Measurements from ENCODE around the gene KPNA3. TPM values are rescaled to one million over a fixed set of nuclear protein-coding genes. Genes with fewer than 3 reads are reported as not detected.
"Not testable (repeated sequence)": the region's sequence is repeated elsewhere in the genome, so short reads cannot be mapped to it uniquely, and the experiment has no call there.

KPNA3 gene
- total and polyA plus RNA-seq, 4 donors, result 11.6 to 29.9 (median 26.0) TPM

GRCh38 chr13:49829715-49830114 lies 37.2 kb upstream of the KPNA3 start:
- no peak for ATAC-seq (ENCODE audit: low FRiP score)
- Histone ChIP-seq H3K27me3 (ENCODE audit: control insufficient read depth in 1 of 2, insufficient read depth in 2 of 2, low read length in 1 of 2) (peaks cover 0 to 2% of the 10 kb centered on the region in 2 donors), H3K36me3 (ENCODE audit: control insufficient read depth in 1 of 2, insufficient read depth in 2 of 2, low read length in 1 of 2) (no peaks in the 10 kb centered on the region), H3K4me3 (ENCODE audit: low read length in 2 of 2) (no peak overlapping the region), H3K9me3 (ENCODE audit: control insufficient read depth, low read length) (peaks cover 7% of the 10 kb centered on the region), H3K4me1 (ENCODE audit: control insufficient read depth in 1 of 2, insufficient read depth in 2 of 2, low read length in 2 of 2) (no peaks in the 10 kb centered on the region), H3K27ac (ENCODE audit: low read depth in 1 of 2, low read length in 2 of 2) (no peak overlapping the region)
- no peak for DNase-seq
- WGBS, 2 donors, result 94 to 98% methylated on average over 2 of the region's 2 CpGs
- intact Hi-C loops (cut with DNase I), result no loop called here

- H3K9me3 ChIP-seq (ENCODE audit: control insufficient read depth, low read length), result peaks cover 7% of the 10 kb centered on the region
- no peaks in the 10 kb centered on the region for H3K36me3 ChIP-seq (ENCODE audit: control insufficient read depth in 1 of 2, insufficient read depth in 2 of 2, low read length in 1 of 2)
- ATAC-seq (ENCODE audit: low FRiP score), result no peak
- H3K27ac ChIP-seq (ENCODE audit: low read depth in 1 of 2, low read length in 2 of 2), result no peak overlapping the region
- 77 to 86% methylated on average over 2 of the region's 2 CpGs for WGBS, 2 donors
- no peak for DNase-seq
- intact Hi-C loops (cut with DNase I), result no loop called here
- no peak overlapping the region for H3K4me3 ChIP-seq (ENCODE audit: low read length in 2 of 2)
- no peaks in the 10 kb centered on the region for H3K4me1 ChIP-seq (ENCODE audit: control insufficient read depth in 1 of 2, insufficient read depth in 2 of 2, low read length in 2 of 2)
- H3K27me3 ChIP-seq (ENCODE audit: control insufficient read depth in 1 of 2, insufficient read depth in 2 of 2, low read length in 1 of 2), result peaks cover 0 to 2% of the 10 kb centered on the region in 2 donors
Observed at GRCh38 chr13:49828453-49828852, 36.0 kb upstream of the KPNA3 start.

GRCh38 chr13:49827891-49828290 lies 35.4 kb upstream of the KPNA3 start:
- no peak overlapping the region for H3K27ac ChIP-seq (ENCODE audit: low read depth in 1 of 2, low read length in 2 of 2)
- DNase-seq (no peak), ATAC-seq (ENCODE audit: low FRiP score) (no peak)
- peaks cover 0 to 2% of the 10 kb centered on the region in 2 donors for H3K27me3 ChIP-seq (ENCODE audit: control insufficient read depth in 1 of 2, insufficient read depth in 2 of 2, low read length in 1 of 2)
- intact Hi-C loops (cut with DNase I), result no loop called here
- WGBS, 2 donors, result 90 to 92% methylated on average over 3 of the region's 3 CpGs
- peaks cover 7% of the 10 kb centered on the region for H3K9me3 ChIP-seq (ENCODE audit: control insufficient read depth, low read length)
- H3K36me3 ChIP-seq (ENCODE audit: control insufficient read depth in 1 of 2, insufficient read depth in 2 of 2, low read length in 1 of 2), result no peaks in the 10 kb centered on the region
- no peaks in the 10 kb centered on the region for H3K4me1 ChIP-seq (ENCODE audit: control insufficient read depth in 1 of 2, insufficient read depth in 2 of 2, low read length in 2 of 2)
- no peak overlapping the region for H3K4me3 ChIP-seq (ENCODE audit: low read length in 2 of 2)

- Histone ChIP-seq H3K27me3 (ENCODE audit: control insufficient read depth in 1 of 2, insufficient read depth in 2 of 2, low read length in 1 of 2) (peaks cover 0 to 2% of the 10 kb centered on the region in 2 donors), H3K9me3 (ENCODE audit: control insufficient read depth, low read length) (peaks cover 7% of the 10 kb centered on the region), H3K4me3 (ENCODE audit: low read length in 2 of 2) (no peak overlapping the region), H3K27ac (ENCODE audit: low read depth in 1 of 2, low read length in 2 of 2) (no peak overlapping the region), H3K36me3 (ENCODE audit: control insufficient read depth in 1 of 2, insufficient read depth in 2 of 2, low read length in 1 of 2) (no peaks in the 10 kb centered on the region), H3K4me1 (ENCODE audit: control insufficient read depth in 1 of 2, insufficient read depth in 2 of 2, low read length in 2 of 2) (no peaks in the 10 kb centered on the region)
- intact Hi-C loops (cut with DNase I), result no loop called here
- no peak for ATAC-seq (ENCODE audit: low FRiP score)
- DNase-seq, result no peak
- WGBS, 2 donors, result 84% methylated on average over 2 of the region's 2 CpGs
Observed at GRCh38 chr13:49827336-49827735, 34.9 kb upstream of the KPNA3 start.

- ATAC-seq (ENCODE audit: low FRiP score), result no peak
- Histone ChIP-seq H3K4me3 (ENCODE audit: low read length in 2 of 2) (no peak overlapping the region), H3K9me3 (ENCODE audit: control insufficient read depth, low read length) (peaks cover 5% of the 10 kb centered on the region), H3K36me3 (ENCODE audit: control insufficient read depth in 1 of 2, insufficient read depth in 2 of 2, low read length in 1 of 2) (no peaks in the 10 kb centered on the region), H3K27ac (ENCODE audit: low read depth in 1 of 2, low read length in 2 of 2) (no peak overlapping the region), H3K4me1 (ENCODE audit: control insufficient read depth in 1 of 2, insufficient read depth in 2 of 2, low read length in 2 of 2) (no peaks in the 10 kb centered on the region), H3K27me3 (ENCODE audit: control insufficient read depth in 1 of 2, insufficient read depth in 2 of 2, low read length in 1 of 2) (no peaks in the 10 kb centered on the region)
- intact Hi-C loops (cut with DNase I), result no loop called here
- 49 to 56% methylated on average over 5 of the region's 5 CpGs for WGBS, 2 donors
- no peak for DNase-seq
Observed at GRCh38 chr13:49821216-49822009, 28.9 kb upstream of the KPNA3 start.

- Histone ChIP-seq H3K4me3 (ENCODE audit: low read length in 2 of 2) (no peak overlapping the region), H3K27me3 (ENCODE audit: control insufficient read depth in 1 of 2, insufficient read depth in 2 of 2, low read length in 1 of 2) (no peaks in the 10 kb centered on the region), H3K4me1 (ENCODE audit: control insufficient read depth in 1 of 2, insufficient read depth in 2 of 2, low read length in 2 of 2) (no peaks in the 10 kb centered on the region), H3K36me3 (ENCODE audit: control insufficient read depth in 1 of 2, insufficient read depth in 2 of 2, low read length in 1 of 2) (no peaks in the 10 kb centered on the region), H3K27ac (ENCODE audit: low read depth in 1 of 2, low read length in 2 of 2) (no peak overlapping the region), H3K9me3 (ENCODE audit: control insufficient read depth, low read length) (peaks cover 4% of the 10 kb centered on the region)
- ATAC-seq (ENCODE audit: low FRiP score), result no peak
- intact Hi-C loops (cut with DNase I), result no loop called here
- WGBS, 2 donors, result 82 to 84% methylated on average over 2 of the region's 2 CpGs
- no peak for DNase-seq
Observed at GRCh38 chr13:49820591-49821215, 28.2 kb upstream of the KPNA3 start.

- ATAC-seq (ENCODE audit: low FRiP score); H3K27me3 ChIP-seq (ENCODE audit: control insufficient read depth in 1 of 2, insufficient read depth in 2 of 2, low read length in 1 of 2); H3K27ac ChIP-seq (ENCODE audit: low read depth in 1 of 2, low read length in 2 of 2); H3K4me3 ChIP-seq (ENCODE audit: low read length in 2 of 2); H3K4me1 ChIP-seq (ENCODE audit: control insufficient read depth in 1 of 2, insufficient read depth in 2 of 2, low read length in 2 of 2); intact Hi-C loops (cut with DNase I); H3K36me3 ChIP-seq (ENCODE audit: control insufficient read depth in 1 of 2, insufficient read depth in 2 of 2, low read length in 1 of 2); DNase-seq; H3K9me3 ChIP-seq (ENCODE audit: control insufficient read depth, low read length): not testable (repeated sequence)
- 90 to 92% methylated on average over 4 of the region's 4 CpGs for WGBS, 2 donors
Observed at GRCh38 chr13:49816047-49816446, 23.6 kb upstream of the KPNA3 start.

GRCh38 chr13:49814551-49815270 lies 22.2 kb upstream of the KPNA3 start:
- intact Hi-C loops (cut with DNase I), result no loop called here
- ATAC-seq (ENCODE audit: low FRiP score), result no peak
- no peaks in the 10 kb centered on the region for H3K27me3 ChIP-seq (ENCODE audit: control insufficient read depth in 1 of 2, insufficient read depth in 2 of 2, low read length in 1 of 2)
- no peaks in the 10 kb centered on the region for H3K4me1 ChIP-seq (ENCODE audit: control insufficient read depth in 1 of 2, insufficient read depth in 2 of 2, low read length in 2 of 2)
- WGBS, 2 donors, result 82 to 84% methylated on average over 7 of the region's 7 CpGs
- DNase-seq, result no peak
- no peak overlapping the region for H3K4me3 ChIP-seq (ENCODE audit: low read length in 2 of 2)
- no peaks in the 10 kb centered on the region for H3K36me3 ChIP-seq (ENCODE audit: control insufficient read depth in 1 of 2, insufficient read depth in 2 of 2, low read length in 1 of 2)
- no peaks in the 10 kb centered on the region for H3K9me3 ChIP-seq (ENCODE audit: control insufficient read depth, low read length)
- no peak overlapping the region for H3K27ac ChIP-seq (ENCODE audit: low read depth in 1 of 2, low read length in 2 of 2)

Measured in aorta (tissue), 5 donors.